Activated T-helper 17 cell treated with anti-CD3 and anti-CD28 coated beads, Interleukin-2, amount 50 U/mL, for 72 hours (primary cell): ENCODE measurements around the gene KRT4. TPM values are rescaled to one million over a fixed set of nuclear protein-coding genes. Genes with fewer than 3 reads are reported as not detected.

Experiments used
- ATAC-seq: fragments of 150-1000 bp; cut with Tn5 transposase; replicated peaks from 2 replicates; pipeline ENCODE4 v1.10.0; 2021; ENCODE audit warnings: mild to moderate bottlenecking, moderate library complexity
- H3K27ac Mint-ChIP-seq: one replicate; pipeline ENCODE4 v1.8.0; 2022; ENCODE audit warnings: mixed read lengths
- H3K27me3 Mint-ChIP-seq: one replicate; pipeline ENCODE4 v1.8.0; 2022; ENCODE audit warnings: mixed read lengths
- H3K36me3 Mint-ChIP-seq: one replicate; pipeline ENCODE4 v1.8.0; 2022; ENCODE audit warnings: low read depth, mild to moderate bottlenecking, mixed read lengths
- H3K4me1 Mint-ChIP-seq: one replicate; pipeline ENCODE4 v1.8.0; 2022; ENCODE audit warnings: mixed read lengths
- H3K4me3 Mint-ChIP-seq: one replicate; pipeline ENCODE4 v1.8.0; 2022; ENCODE audit warnings: mild to moderate bottlenecking, mixed read lengths
- H3K9me3 Mint-ChIP-seq: one replicate; pipeline ENCODE4 v1.8.0; 2022; ENCODE audit warnings: mixed read lengths
- total RNA-seq, 2 donors: library from RNA; stranded (reverse); gene quantifications; one replicate each; pipeline ENCODE4 v1.2.3, GENCODE V29; 2022

KRT4 gene
- total RNA-seq, 2 donors from 2014 or later, result not detected

DNA sequence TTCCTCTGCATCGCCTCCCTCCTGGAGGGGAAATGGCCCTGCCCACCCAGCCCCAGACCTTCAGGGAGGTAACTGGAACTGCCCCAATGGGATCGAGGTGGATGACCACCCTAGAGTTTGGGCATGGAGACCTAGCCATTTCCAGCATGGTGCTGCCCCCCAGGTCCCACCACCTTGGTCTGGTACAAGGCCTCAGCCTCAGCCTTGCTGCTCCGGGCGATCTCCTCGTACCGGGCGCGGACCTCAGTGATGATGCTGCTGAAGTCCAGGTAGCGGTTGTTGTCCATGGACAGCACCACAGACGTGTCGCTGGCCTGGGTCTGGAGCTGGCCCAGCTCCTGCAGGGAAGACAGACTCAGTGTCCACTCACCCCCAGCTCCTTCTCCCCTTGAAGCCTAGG is 30.5 kb upstream of the KRT4 start:
- no peaks in the 10 kb centered on the region for H3K4me1 Mint-ChIP-seq
- H3K4me3 Mint-ChIP-seq, result no peak overlapping the region
- H3K27me3 Mint-ChIP-seq, result peaks cover 11% of the 10 kb centered on the region
- H3K27ac Mint-ChIP-seq, result no peak overlapping the region
- no peaks in the 10 kb centered on the region for H3K9me3 Mint-ChIP-seq
- no peak for ATAC-seq
- H3K36me3 Mint-ChIP-seq, result no peaks in the 10 kb centered on the region

DNA sequence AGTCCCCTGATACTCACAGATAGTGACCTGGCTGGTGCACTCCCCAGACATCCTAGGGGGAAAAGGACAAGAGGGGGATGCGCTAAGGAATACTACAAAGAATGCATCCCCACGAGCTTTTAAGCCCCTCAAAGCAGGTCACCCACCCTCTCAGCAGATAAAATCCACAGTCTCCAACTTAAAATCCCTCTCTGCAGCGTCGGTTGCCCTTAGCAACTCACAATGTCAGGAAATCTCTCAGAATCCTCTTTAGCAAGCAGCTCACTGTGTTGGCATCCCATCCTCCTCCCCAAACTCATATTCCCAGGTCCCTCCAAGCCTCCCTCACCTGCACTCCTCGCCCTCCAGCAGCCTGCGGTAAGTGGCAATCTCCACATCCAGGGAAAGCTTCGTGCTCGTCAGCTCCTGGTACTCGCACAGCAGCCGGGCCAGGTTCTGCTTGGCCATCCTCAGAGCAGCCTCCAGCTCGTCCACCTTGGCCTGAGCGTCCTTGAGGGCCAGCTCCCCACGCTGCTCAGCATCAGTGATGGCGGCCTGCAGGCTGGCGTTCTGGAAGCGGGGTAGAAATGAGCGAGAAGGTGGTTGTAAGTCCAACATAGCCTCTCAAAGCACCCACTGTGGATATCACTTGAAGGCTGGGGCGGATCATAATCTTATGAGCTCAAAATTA is 25.7 kb upstream of the KRT4 start:
- Mint-ChIP-seq H3K4me1 (peaks cover 10% of the 10 kb centered on the region), H3K27ac (no peak overlapping the region), H3K27me3 (peaks cover 27% of the 10 kb centered on the region), H3K4me3 (no peak overlapping the region), H3K9me3 (no peaks in the 10 kb centered on the region), H3K36me3 (no peaks in the 10 kb centered on the region)
- ATAC-seq, result no peak

- peaks cover 10% of the 10 kb centered on the region for H3K4me1 Mint-ChIP-seq
- H3K36me3 Mint-ChIP-seq, result no peaks in the 10 kb centered on the region
- peaks cover 27% of the 10 kb centered on the region for H3K27me3 Mint-ChIP-seq
- no peaks in the 10 kb centered on the region for H3K9me3 Mint-ChIP-seq
- H3K4me3 Mint-ChIP-seq, result no peak overlapping the region
- ATAC-seq, result no peak
- H3K27ac Mint-ChIP-seq, result no peak overlapping the region
These were observed 24.9 kb upstream of the KRT4 start for GRCh38 chr12:52838609-52839435.

DNA sequence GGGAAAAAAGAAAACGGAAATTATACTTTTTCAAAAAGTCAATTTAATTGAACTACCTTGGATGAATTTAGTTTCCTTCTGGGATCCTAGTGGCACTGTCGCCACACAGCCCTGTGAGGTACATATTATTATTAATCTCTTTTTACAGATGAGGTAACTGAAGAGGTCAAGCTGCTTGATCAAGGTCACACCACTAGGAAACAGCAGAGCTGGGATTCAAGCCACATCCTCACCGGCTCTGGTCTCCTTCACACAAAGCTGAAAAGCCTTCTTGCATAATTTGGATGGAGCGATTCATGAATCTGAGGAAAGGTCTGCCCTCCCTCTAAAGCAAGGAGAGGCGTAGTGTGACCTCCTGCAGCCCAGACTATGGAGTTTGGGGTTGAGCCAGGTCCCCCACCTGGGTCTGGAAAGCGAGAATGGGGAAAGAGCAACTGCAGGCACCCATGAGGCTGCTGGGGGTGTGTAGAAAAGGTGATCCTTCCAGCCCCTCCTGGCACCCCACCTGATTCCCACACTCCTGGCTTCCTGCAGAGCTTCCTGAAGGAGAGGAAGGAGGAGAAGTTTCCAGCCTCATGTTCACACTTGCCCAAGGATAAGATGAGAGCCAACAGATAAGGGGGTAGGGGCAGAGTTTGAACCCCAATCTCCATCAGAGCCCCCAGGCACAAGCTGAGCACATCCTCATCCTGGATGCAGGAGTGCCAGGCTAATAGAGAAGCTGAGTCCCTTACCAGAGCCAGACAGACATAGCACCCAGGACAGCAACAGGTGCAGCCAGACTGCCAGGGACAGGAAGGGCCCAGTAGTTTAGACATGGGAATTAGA is 24.1 kb upstream of the KRT4 start:
- Mint-ChIP-seq H3K4me3 (no peak overlapping the region), H3K36me3 (no peaks in the 10 kb centered on the region), H3K27me3 (peaks cover 27% of the 10 kb centered on the region), H3K9me3 (no peaks in the 10 kb centered on the region), H3K4me1 (peaks cover 10% of the 10 kb centered on the region), H3K27ac (peak overlapping the region; percentile 25)
- no peak for ATAC-seq

- Mint-ChIP-seq H3K4me3 (peak overlapping the region; percentile 38), H3K9me3 (no peaks in the 10 kb centered on the region), H3K27me3 (peaks cover 27% of the 10 kb centered on the region), H3K4me1 (peaks cover 10% of the 10 kb centered on the region), H3K27ac (peak overlapping the region; percentile 25), H3K36me3 (no peaks in the 10 kb centered on the region)
- peak; percentile 37 for ATAC-seq
These were observed 23.5 kb upstream of the KRT4 start for GRCh38 chr12:52837413-52837741.

GRCh38 chr12:52836491-52837412 is 22.8 kb upstream of the KRT4 start:
- H3K4me3 Mint-ChIP-seq, result peak overlapping the region; percentile 38
- H3K36me3 Mint-ChIP-seq, result no peaks in the 10 kb centered on the region
- H3K9me3 Mint-ChIP-seq, result no peaks in the 10 kb centered on the region
- H3K27me3 Mint-ChIP-seq, result peaks cover 27% of the 10 kb centered on the region
- peaks cover 10% of the 10 kb centered on the region for H3K4me1 Mint-ChIP-seq
- peak overlapping the region; percentile 25 for H3K27ac Mint-ChIP-seq
- peak; percentile 5 for ATAC-seq

DNA sequence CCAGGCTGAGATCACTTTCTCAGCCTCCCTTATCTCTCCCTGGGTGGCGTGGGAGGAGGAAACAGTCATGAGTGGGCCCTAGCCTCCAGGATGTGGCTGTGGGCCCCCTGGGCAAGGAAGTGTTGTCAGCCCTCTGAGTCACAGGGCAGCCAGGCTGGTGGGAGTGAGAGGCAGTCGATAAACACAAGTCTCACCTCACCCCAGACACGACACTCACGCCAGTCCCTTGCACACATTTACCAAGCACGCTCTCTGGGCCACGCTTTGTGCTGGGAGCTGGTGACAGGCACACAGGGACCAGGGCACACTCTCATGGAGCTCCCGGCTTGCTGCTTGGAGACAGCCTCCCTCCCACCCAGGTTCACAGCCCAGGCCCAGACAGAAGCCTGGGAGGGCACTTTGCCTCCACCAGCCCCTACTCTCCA is 22.1 kb upstream of the KRT4 start:
- H3K4me1 Mint-ChIP-seq, result peaks cover 10% of the 10 kb centered on the region
- H3K9me3 Mint-ChIP-seq, result no peaks in the 10 kb centered on the region
- peaks cover 27% of the 10 kb centered on the region for H3K27me3 Mint-ChIP-seq
- H3K36me3 Mint-ChIP-seq, result no peaks in the 10 kb centered on the region
- peak overlapping the region; percentile 26 for H3K4me3 Mint-ChIP-seq
- ATAC-seq, result peak; percentile 93
- H3K27ac Mint-ChIP-seq, result peak overlapping the region; percentile 25

- ATAC-seq, result no peak
- Mint-ChIP-seq H3K4me1 (peaks cover 10% of the 10 kb centered on the region), H3K36me3 (no peaks in the 10 kb centered on the region), H3K27me3 (peaks cover 27% of the 10 kb centered on the region), H3K4me3 (peak overlapping the region; percentile 26), H3K9me3 (no peaks in the 10 kb centered on the region), H3K27ac (peak overlapping the region; percentile 25)
These were observed 21.5 kb upstream of the KRT4 start for GRCh38 chr12:52835271-52836041.

GRCh38 chr12:52834727-52835001 is 20.7 kb upstream of the KRT4 start:
- Mint-ChIP-seq H3K36me3 (no peaks in the 10 kb centered on the region), H3K9me3 (no peaks in the 10 kb centered on the region), H3K4me3 (no peak overlapping the region), H3K4me1 (peaks cover 10% of the 10 kb centered on the region), H3K27me3 (peaks cover 23% of the 10 kb centered on the region), H3K27ac (no peak overlapping the region)
- ATAC-seq, result no peak

- no peak within 1 kb of the TSS for H3K27ac Mint-ChIP-seq
- H3K9me3 Mint-ChIP-seq, result no peaks in the 10 kb centered on the region
- no peak within 1 kb of the TSS for H3K4me3 Mint-ChIP-seq
- H3K4me1 Mint-ChIP-seq, result peaks cover 10% of the 10 kb centered on the region
- H3K36me3 Mint-ChIP-seq, result no peaks in the 10 kb centered on the region
- H3K27me3 Mint-ChIP-seq, result peaks cover 17% of the 10 kb centered on the region
- ATAC-seq, result no peak
These were observed 20.2 kb upstream of the KRT4 start, which contains the start of gene KRT79 for GRCh38 chr12:52833922-52834726. KRT79 (minus strand) TSS chr12:52834311; CDS start chr12:52834260, 51 bp downstream.

GRCh38 chr12:52832985-52833905 is 19.3 kb upstream of the KRT4 start:
- Mint-ChIP-seq H3K27ac (no peak overlapping the region), H3K27me3 (peaks cover 11% of the 10 kb centered on the region), H3K4me3 (no peak overlapping the region), H3K36me3 (no peaks in the 10 kb centered on the region), H3K9me3 (no peaks in the 10 kb centered on the region), H3K4me1 (peaks cover 10% of the 10 kb centered on the region)
- no peak for ATAC-seq

GRCh38 chr12:52832451-52832850 is 18.5 kb upstream of the KRT4 start:
- ATAC-seq, result no peak
- no peaks in the 10 kb centered on the region for H3K36me3 Mint-ChIP-seq
- peaks cover 9% of the 10 kb centered on the region for H3K4me1 Mint-ChIP-seq
- H3K9me3 Mint-ChIP-seq, result no peaks in the 10 kb centered on the region
- no peak overlapping the region for H3K27ac Mint-ChIP-seq
- H3K27me3 Mint-ChIP-seq, result peaks cover 6% of the 10 kb centered on the region
- no peak overlapping the region for H3K4me3 Mint-ChIP-seq
